IPS DF 19.7 (cell line): Measurements from ENCODE around the gene UBE3D.
"Not testable (repeated sequence)": the region's sequence is repeated elsewhere in the genome, so short reads cannot be mapped to it uniquely, and the experiment has no call there.

ENCODE experiments used
- DNase-seq: peaks from one replicate; pipeline ENCODE4 v3.0.0-alpha.2; 2013; ENCODE audit warnings: low read depth, low spot score

The UBE3D gene

DNA sequence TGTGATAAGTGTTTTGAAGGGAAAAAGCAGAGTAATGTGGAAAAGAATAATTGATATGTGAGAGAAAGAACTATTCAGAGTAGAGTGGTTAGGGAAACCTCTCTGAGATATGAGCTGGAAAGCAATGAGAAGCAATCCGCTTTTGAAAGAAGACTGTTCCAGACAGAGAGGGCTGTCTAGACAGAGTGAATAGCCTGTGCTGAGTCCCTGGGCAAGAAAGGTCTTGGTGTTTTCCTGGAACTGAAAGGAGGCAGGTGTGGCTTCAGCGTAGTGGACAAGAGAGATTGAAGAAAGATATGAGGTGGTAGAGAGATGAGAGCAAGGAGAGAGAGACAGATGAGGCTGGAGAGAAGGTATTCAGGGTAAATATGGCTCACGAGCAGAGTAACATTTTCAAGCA is 190.8 kb downstream of the UBE3D start:
- no peak for DNase-seq

DNA sequence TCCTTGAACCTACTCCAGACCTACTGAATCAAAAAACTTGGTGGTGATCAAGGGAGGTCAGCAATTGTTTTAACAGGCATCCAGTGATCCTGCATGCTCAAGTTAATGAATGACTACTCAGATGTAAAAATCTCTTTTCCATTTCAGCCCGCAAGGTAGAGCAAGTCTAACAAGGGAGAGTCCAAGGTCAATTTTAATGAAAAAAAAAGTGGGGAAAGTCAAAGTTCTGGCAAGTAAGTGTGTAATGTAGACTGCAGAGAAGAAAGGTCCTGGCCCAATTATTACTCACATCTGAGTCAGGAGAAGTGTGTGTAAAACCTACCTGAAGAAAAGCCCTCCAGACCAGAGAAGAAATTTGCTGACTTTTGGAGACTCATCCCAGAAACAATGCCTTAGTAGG is 193.5 kb downstream of the UBE3D start:
- DNase-seq = no peak

DNA sequence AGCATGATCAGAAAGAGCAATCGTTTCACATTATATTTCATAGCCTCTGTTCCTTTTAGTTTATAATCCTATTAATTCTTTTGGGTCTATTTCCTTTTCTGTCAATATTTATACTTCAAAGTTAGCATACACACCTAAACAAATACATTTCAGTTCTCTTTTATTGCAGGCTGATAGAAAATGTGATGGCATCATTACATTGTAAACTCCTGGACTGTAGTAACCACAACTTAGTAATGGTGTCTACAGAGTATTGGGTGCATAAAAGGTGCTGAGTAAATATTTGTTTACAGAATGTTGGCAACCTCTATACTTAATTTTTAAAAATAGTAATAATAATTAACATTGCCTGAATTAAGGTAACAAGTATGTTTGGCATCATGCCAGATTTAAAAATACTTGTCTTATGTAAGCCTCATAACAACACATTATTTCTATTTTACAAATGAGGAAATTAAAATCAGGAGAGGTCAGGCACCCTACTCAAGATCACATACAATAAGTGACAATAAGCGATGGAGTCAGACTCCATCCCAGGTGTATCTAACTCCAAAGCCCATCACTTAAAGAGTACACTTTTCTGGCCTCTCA is 195.0 kb downstream of the UBE3D start:
- no peak for DNase-seq

DNA sequence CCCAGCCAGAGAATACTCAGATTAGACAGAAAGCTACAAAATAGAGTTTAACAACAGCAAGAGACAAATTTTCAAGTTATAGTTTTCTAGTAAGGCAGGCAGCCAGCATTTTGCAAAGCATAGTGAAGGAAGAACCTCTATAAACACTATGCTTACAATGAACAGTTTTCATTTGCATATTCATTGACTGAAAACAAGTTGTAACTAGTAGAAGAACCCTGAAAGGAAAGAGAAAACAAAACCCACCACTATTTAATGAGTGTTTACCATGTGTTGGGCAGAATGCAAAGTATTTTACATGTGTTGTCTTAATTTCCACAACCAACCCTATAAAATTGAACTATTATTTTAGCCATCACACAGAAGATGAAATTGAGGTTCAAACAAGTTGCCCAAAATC is 196.1 kb downstream of the UBE3D start:
- DNase-seq = no peak

DNA sequence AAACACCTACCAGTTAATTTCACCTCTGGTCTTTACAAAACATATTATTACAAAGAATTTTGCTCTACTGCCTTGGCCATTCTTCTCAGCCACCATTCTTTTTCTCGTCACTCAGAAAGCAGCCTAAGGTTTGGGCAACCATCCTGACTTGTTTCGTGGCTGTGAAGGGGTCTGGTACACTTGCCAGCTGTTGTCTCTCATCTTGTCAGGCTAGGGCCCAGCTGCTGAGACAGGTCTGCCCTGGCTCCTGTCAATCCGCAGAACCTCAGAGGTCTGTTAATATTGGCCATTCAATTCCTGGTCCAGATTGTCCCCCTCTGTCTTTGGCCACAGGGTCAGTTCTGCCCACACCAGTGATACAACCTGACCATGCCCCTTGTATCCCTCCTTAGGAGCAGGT is 197.7 kb downstream of the UBE3D start:
- DNase-seq = no peak

DNA sequence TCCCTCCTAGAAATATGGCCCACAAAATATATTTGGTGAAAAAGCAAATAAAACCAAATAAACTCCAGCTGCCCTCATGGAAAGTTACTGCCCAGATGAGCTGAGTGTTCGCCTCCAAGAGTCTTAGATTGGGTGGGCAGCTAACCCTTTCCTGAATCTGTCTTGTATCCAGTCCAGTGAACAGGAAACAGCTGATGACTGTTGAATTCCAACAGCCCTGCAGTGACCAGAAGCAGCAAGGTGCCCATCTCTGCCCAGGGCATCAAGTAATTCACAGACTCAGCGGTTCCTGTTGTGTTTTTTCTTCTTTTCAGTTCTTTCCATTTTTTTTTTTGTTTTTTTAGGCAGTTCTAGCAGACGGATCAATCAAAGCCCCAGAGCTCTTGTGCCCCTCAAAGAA is 199.2 kb downstream of the UBE3D start:
- no peak for DNase-seq

DNA sequence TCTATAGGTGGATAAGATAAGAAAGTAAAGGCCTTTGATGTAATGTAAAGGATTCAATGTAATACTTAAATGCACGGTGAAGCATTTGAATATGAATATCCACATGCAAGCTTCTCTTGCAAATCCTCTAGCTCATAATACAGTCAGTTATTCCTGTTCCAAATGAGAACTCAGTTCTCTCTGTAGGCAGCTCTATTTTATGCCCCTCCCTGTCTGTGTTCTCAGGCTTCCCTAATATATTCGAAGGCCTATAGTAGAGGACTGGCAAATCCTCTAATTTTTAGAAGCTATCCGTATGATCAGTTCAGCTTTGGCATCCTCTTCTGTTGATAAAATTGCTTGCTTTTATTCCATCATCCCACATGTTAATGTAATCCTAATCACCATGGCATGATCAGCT is 200.2 kb downstream of the UBE3D start:
- no peak for DNase-seq

DNA sequence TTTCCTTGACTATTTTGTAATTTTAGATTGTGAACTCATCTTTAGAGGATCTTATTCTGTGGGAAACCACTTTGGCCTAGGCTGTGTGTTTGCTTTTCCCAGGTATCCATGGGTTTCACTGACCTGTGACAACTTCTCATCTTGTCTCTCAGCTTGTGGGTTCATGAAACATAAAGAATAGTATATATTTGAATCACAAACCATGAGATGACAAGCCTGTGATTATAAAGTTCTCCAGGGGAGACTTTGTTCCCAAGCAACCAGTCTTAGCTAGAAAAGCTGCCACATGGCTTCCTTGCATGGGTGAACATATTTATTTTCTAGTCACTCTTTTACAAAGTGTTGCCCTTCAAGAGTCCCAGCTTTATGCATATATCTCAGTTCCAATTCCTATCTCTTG is 201.9 kb downstream of the UBE3D start:
- DNase-seq = no peak

DNA sequence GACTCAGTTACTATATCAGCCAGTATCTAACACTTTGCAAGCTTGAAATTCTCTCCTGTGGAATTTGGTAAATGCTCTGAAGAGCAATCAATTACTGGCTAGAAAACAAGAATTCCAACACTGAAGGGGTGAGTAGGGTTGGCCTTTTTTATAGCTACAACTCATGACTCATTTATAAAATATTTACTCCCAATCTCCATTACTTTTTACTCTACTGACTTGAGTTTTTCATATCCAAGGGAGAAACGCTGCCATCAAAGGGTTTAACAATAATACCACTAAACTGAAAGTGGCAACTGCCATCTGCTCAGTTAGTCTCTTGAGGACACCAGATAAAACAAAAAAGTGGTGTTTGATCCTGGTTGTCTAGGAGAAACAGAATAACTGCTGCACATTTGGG is 203.1 kb downstream of the UBE3D start:
- DNase-seq = no peak

DNA sequence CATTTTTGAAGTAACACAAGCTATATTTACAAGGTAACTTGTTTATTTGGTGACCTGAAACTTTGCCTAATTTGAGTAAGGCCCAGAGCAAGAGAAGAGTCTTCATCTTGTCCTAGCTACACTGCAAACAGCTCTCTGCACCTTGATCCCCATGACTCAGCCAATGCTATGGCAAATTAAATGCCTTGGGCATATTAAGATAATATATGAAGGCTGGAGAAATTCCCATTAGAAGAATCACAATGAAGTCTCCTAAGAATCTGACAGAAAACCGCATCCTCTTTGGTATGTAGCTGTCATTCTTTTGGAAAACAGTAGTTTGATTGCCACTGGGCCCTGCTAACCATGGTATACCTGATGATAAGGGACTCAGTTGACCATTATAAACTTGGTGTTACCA is 204.5 kb downstream of the UBE3D start:
- no peak for DNase-seq

DNA sequence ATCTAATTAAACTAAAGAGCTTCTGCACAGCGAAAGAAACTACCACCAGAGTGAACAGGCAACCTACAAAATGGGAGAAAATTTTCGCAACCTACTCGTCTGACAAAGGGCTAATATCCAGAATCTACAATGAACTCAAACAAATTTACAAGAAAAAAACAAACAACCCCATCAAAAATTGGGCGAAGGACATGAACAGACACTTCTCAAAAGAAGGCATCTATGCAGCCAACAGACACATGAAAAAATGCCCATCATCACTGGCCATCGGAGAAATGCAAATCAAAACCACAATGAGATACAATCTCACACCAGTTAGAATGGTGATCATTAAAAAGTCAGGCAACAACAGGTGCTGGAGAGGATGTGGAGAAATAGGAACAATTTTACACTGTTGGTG is 209.6 kb downstream of the UBE3D start:
- not testable (repeated sequence) for DNase-seq

DNA sequence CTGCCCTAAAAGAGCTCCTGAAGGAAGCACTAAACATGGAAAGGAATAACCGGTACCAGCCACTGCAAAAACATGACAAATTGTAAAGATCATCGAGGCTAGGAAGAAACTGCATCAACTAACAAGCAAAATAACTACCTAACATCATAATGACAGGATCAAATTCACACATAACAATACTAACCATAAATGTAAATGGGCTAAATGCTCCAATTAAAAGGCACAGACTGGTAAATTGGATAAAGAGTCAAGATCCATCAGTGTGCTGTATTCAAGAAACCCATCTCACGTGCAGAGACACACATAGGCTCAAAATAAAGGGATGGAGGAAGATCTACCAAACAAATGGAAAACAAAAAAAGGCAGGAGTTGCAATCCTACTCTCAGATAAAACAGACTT is 212.7 kb downstream of the UBE3D start:
- DNase-seq = not testable (repeated sequence)

DNA sequence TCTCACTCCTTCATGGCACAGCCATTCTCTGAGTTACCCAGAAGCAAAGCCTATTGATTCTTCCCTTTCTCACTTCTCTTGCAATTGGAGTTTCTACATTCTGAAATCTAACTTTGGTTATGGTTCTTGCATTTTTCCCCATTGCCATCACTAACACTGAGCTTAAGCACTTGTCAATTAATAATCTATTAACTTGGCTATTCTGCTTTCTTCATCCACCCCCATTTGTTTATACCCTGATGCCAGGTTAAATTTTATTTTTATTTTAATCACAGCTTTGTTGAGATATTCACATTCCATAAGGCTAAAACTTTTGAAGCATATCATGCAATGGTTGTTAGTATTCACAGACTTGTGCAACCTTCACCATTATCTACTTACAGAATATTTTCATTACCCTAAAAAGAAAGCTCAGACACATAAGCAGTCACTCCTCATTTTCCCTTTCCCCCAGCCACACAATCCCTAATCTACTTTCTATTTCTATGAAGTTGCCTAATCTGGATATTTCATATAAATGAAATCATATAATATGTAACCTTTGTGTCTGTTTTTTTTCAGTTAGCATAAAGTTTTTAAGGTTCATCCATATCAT is 222.3 kb downstream of the UBE3D start:
- no peak for DNase-seq

DNA sequence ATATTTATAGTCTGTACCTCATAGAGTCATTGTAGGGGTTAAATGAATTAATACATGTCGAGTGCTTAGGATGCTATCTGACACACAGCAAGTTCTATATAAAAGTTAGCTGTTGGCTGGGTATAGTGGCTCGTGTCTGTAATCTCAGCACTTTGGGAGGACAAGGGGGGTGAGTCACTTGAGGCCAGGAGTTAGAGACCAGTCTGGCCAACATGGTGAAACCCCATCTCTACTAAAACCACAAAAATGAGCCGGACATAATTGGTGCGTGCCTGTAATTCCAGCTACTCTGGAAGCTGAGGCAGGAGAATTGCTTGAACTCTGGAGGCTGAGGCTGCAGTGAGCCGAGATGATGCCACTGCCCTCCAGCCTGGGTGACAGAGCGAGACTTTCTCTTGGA is 222.9 kb downstream of the UBE3D start:
- DNase-seq = no peak
